NCI-H526 treated with DMSO at 0.1 percent for 48 hours (cell line): ENCODE measurements around the gene RUNX2.
A peak's percentile ranks its signal among the peaks of the same experiment; 100 is the strongest.

Experiments
- DNase-seq: peaks from one replicate; lab custom pipeline; 2025; lab: John Stamatoyannopoulos, UW

RUNX2 gene

GRCh38 chr6:45487645-45488044 is 159.5 kb downstream of the RUNX2 start:
- no peak for DNase-seq

GRCh38 chr6:45488269-45488668 is 160.1 kb downstream of the RUNX2 start:
- DNase-seq = no peak

- DNase-seq = no peak
Observed at GRCh38 chr6:45488889-45489288, 160.8 kb downstream of the RUNX2 start.

- DNase-seq = no peak
Observed at GRCh38 chr6:45491048-45491735, 163.1 kb downstream of the RUNX2 start.

- no peak for DNase-seq
Observed at GRCh38 chr6:45491874-45492273, 163.7 kb downstream of the RUNX2 start.

- no peak for DNase-seq
Observed at GRCh38 chr6:45493761-45494160, 165.6 kb downstream of the RUNX2 start.

- no peak for DNase-seq
Observed at GRCh38 chr6:45494416-45495135, 166.4 kb downstream of the RUNX2 start.

- DNase-seq = no peak
Observed at GRCh38 chr6:45495429-45496084, 167.4 kb downstream of the RUNX2 start.

GRCh38 chr6:45496085-45496433 is 167.9 kb downstream of the RUNX2 start:
- no peak for DNase-seq

- DNase-seq = no peak
Observed at GRCh38 chr6:45498591-45498990, 170.5 kb downstream of the RUNX2 start.

GRCh38 chr6:45500924-45501816 is 173.0 kb downstream of the RUNX2 start:
- DNase-seq = no peak

GRCh38 chr6:45502456-45502855 is 174.3 kb downstream of the RUNX2 start:
- no peak for DNase-seq

- DNase-seq = no peak
Observed at GRCh38 chr6:45504947-45505346, 176.8 kb downstream of the RUNX2 start.

GRCh38 chr6:45505470-45505869 is 177.3 kb downstream of the RUNX2 start:
- no peak for DNase-seq

- DNase-seq = no peak
Observed at GRCh38 chr6:45507186-45507585, 179.1 kb downstream of the RUNX2 start.

- no peak for DNase-seq
Observed at GRCh38 chr6:45509426-45509825, 181.3 kb downstream of the RUNX2 start.

GRCh38 chr6:45512717-45513116 is 184.6 kb downstream of the RUNX2 start:
- DNase-seq = no peak

GRCh38 chr6:45513213-45513618 is 185.1 kb downstream of the RUNX2 start:
- no peak for DNase-seq

- peak; percentile 83 for DNase-seq
Observed at GRCh38 chr6:45513843-45514242, 185.7 kb downstream of the RUNX2 start.

GRCh38 chr6:45514454-45515230 is 186.5 kb downstream of the RUNX2 start:
- no peak for DNase-seq

- no peak for DNase-seq
Observed at GRCh38 chr6:45518013-45518720, 190.0 kb downstream of the RUNX2 start.
